K562 (cell line): Measurements from ENCODE around the gene PI4KA. TPM values are rescaled to one million over a fixed set of nuclear protein-coding genes. Genes with fewer than 3 reads are reported as not detected.

Experiments
- ATAC-seq: fragments of 200-7000 bp; cut with Tn5 transposase; 3 replicates; pipeline ENCODE4 v1.9.1; 2020; ENCODE audit warnings: moderate library complexity
- BruUV-seq: library from RNA; stranded (reverse); fragments of 400-500 nt; replicated peaks from 2 replicates; lab custom pipeline; 2021; lab: Mats Ljungman, UMichigan
- CTCF ChIA-PET: fragments of 300-600 bp; formaldehyde crosslinking; extraction: SDS; loops from one replicate; lab custom pipeline; 2021; ENCODE audit warnings: low intra/inter-chr PET ratio; lab: Yijun Ruan, JAX
- POLR2A ChIA-PET: fragments of 300-600, 350-650 bp; sonication (Branson Sonifier 250); formaldehyde crosslinking; extraction: SDS; loops from one replicate; lab custom pipeline; 2021; ENCODE audit warnings: antibody characterized with exemption, inconsistent platforms; lab: Yijun Ruan, JAX
- DNase-seq, 4 experiments: peaks; one replicate each; pipeline versions ENCODE4 v3.0.0 to v3.0.0-alpha.2; 2011 to 2018; ENCODE audit warnings: low spot score in 3 of 4, mixed read lengths in 3 of 4; ENCODE audit errors: extremely low read depth in 1 of 4
- FAIRE-seq: peaks from 2 replicates; lab custom pipeline; 2011; peaks lifted over from hg19 to GRCh38; lab: Jason Lieb, UNC
- H2AFZ ChIP-seq: 2 replicates; pipeline ENCODE4 v1.6.0; 2011; ENCODE audit warnings: low read depth, low read length, control low read depth, inconsistent platforms
- H3K27ac ChIP-seq: fragments of 200-600 bp; 3 replicates; pipeline ENCODE4 v1.8.0; 2011; ENCODE audit warnings: low read depth, mild to moderate bottlenecking, control low read depth, inconsistent platforms, low read length, moderate library complexity, mixed read lengths; ENCODE audit errors: extremely low read depth
- H3K27me3 ChIP-seq, 2 experiments: fragments of 300-600 bp in 1 of 2; 2 replicates in 1 of 2; 3 replicates in 1 of 2; pipeline versions ENCODE4 v1.6.0 to v1.8.0; 2011; ENCODE audit warnings: inconsistent platforms in 2 of 2, low read length in 2 of 2, mild to moderate bottlenecking in 1 of 2, mixed read lengths in 1 of 2, moderate library complexity in 1 of 2; ENCODE audit not compliant: control insufficient read depth in 2 of 2, insufficient read depth in 2 of 2
- H3K36me3 ChIP-seq: fragments of 300-600 bp; 3 replicates; pipeline ENCODE4 v1.8.0; 2011; ENCODE audit warnings: mild to moderate bottlenecking, low read length, inconsistent platforms; ENCODE audit not compliant: control insufficient read depth, insufficient read depth
- H3K4me1 ChIP-seq, 2 experiments: fragments of 200-600 bp in 1 of 2; replicated peaks in 1 of 2; 2 replicates in 1 of 2; 3 replicates in 1 of 2; pipeline versions ENCODE4 v1.5.1 to v1.8.0; 2011; ENCODE audit warnings: inconsistent platforms in 2 of 2, low read length in 2 of 2, mild to moderate bottlenecking in 1 of 2, mixed read lengths in 1 of 2, moderate library complexity in 1 of 2; ENCODE audit not compliant: control insufficient read depth in 2 of 2, insufficient read depth in 2 of 2
- H3K4me2 ChIP-seq: 2 replicates; pipeline ENCODE4 v1.6.1; 2011; ENCODE audit warnings: low read length, control low read depth, inconsistent platforms, mixed read lengths; ENCODE audit not compliant: insufficient read depth
- H3K4me3 ChIP-seq: fragments of 200-600 bp; sonication (generic), shearing (Covaris generic); 2 replicates; pipeline ENCODE4 v1.5.1; 2016; ENCODE audit warnings: control low read depth, inconsistent platforms
- H3K79me2 ChIP-seq: fragments of 200-600 bp; 3 replicates; pipeline ENCODE4 v1.8.0; 2011; ENCODE audit warnings: low read length, inconsistent platforms; ENCODE audit not compliant: control insufficient read depth, insufficient read depth
- H3K9ac ChIP-seq, 2 experiments: 2 replicates each; pipeline versions ENCODE4 v1.6.0 to v1.6.1; 2011; ENCODE audit warnings: low read depth in 2 of 2, low read length in 2 of 2, control low read depth in 1 of 2, inconsistent platforms in 1 of 2, mild to moderate bottlenecking in 1 of 2, mixed read lengths in 1 of 2; ENCODE audit not compliant: insufficient read depth in 1 of 2
- H3K9me1 ChIP-seq: one replicate; pipeline ENCODE4 v1.6.0; 2011; ENCODE audit warnings: inconsistent platforms, mild to moderate bottlenecking, low read length, moderate library complexity; ENCODE audit not compliant: control insufficient read depth, insufficient read depth
- H3K9me3 ChIP-seq: replicated peaks from 2 replicates; pipeline ENCODE4 v1.5.1; 2011; ENCODE audit warnings: low read depth, low read length, inconsistent platforms; ENCODE audit not compliant: control insufficient read depth, insufficient read depth
- H4K20me1 ChIP-seq: replicated peaks from 2 replicates; pipeline ENCODE4 v1.6.1; 2011; ENCODE audit warnings: low read length, inconsistent platforms, mixed read lengths; ENCODE audit not compliant: control insufficient read depth, insufficient read depth
- BRF2 ChIP-seq: IDR thresholded peaks from 3 replicates; pipeline ENCODE4 v1.6.1; 2011; ENCODE audit warnings: borderline replicate concordance, mild to moderate bottlenecking; ENCODE audit not compliant: insufficient read length, insufficient read depth
- MED1 ChIP-seq: sonication (generic); formaldehyde crosslinking; IDR thresholded peaks from 2 replicates; pipeline ENCODE4 v1.8.1; 2023; ENCODE audit warnings: missing genetic modification reagents, borderline replicate concordance
- NFIX ChIP-seq: fragments of 250-450 bp; sonication (Bioruptor Pico); IDR thresholded peaks from 2 replicates; pipeline ENCODE4 v1.4.0; 2020; ENCODE audit warnings: low read depth, mild to moderate bottlenecking, moderate library complexity
- NONO ChIP-seq, 2 experiments: fragments of 200-400 bp in 1 of 2; fragments of 450-650 bp in 1 of 2; formaldehyde crosslinking in 1 of 2; IDR thresholded peaks; 2 replicates each; pipeline ENCODE4 v1.6.1; 2017; ENCODE audit warnings: low read depth in 2 of 2, mild to moderate bottlenecking in 2 of 2, moderate library complexity in 2 of 2, low read length in 1 of 2
- ZNF140 ChIP-seq: fragments of 250-450 bp; sonication (Bioruptor Pico); IDR thresholded peaks from 2 replicates; pipeline ENCODE4 v1.8.0; 2021; ENCODE audit warnings: moderate library complexity, mild to moderate bottlenecking, inconsistent platforms
- ZNF707 ChIP-seq: fragments of 250-450 bp; sonication (Bioruptor Pico); conservative IDR thresholded peaks from 2 replicates; pipeline ENCODE4 v1.8.0; 2022; ENCODE audit warnings: inconsistent platforms, mild to moderate bottlenecking, moderate library complexity
- WGBS: fragments of 100-300 bp; shearing (Covaris generic); methylation state at CpG from one replicate; pipeline ENCODE4 v1.1.6; 2016; ENCODE audit warnings: low coverage, mixed read lengths; ENCODE audit not compliant: insufficient coverage; ENCODE audit errors: missing lambda C conversion rate; 5-methylcytosine and 5-hydroxymethylcytosine counted together
- in situ Hi-C: fragments of 300-500 bp; cut with MboI; formaldehyde crosslinking; loops from 4 replicates; pipeline ENCODE4 v1.15.0; 2018; ENCODE audit warnings: inconsistent platforms, mixed read lengths
- intact Hi-C: fragments of 100-400 bp; cut with micrococcal nuclease; formaldehyde crosslinking; loops from 2 replicates; pipeline ENCODE4 v1.14.2; 2022
- polyA plus RNA-seq, 8 experiments: library from polyadenylated mRNA; depleted of rRNA in 4 of 8; stranded (reverse) in 5 of 8; unstranded in 3 of 8; fragments of >200 nt; fragmentation: Nextera tagmentation in 2 of 8; fragmentation: Illumina TruSeq in 1 of 8; extraction: Ambion mirVana in 2 of 8; extraction: Trizol in 1 of 8; gene quantifications; 2 replicates each; pipeline versions ENCODE4 v1.2.1 to v1.2.3, GENCODE V29; 2011 to 2014; ENCODE audit warnings: inconsistent platforms in 1 of 8, missing spikeins in 1 of 8
- total RNA-seq, 7 experiments: library from RNA; depleted of rRNA in 6 of 7; stranded (reverse); fragments of >200 nt in 6 of 7; fragmentation: Illumina TruSeq in 2 of 7; extraction: Trizol in 2 of 7; gene quantifications; 2 replicates each; pipeline versions ENCODE4 v1.2.1 to v1.2.3, GENCODE V29; 2011 to 2021; ENCODE audit warnings: low replicate concordance in 1 of 7
- TF ChIP-seq, protein P1 (sequence below): fragments of 450-650 bp; IDR thresholded peaks from 2 replicates; pipeline ENCODE4 v1.6.1; 2016; ENCODE audit warnings: low read depth
- TF ChIP-seq, protein P2 (sequence below): fragments of 450-650 bp; conservative IDR thresholded peaks from 2 replicates; pipeline ENCODE4 v1.6.1; 2016; ENCODE audit warnings: missing genetic modification characterization, low read depth, mild to moderate bottlenecking, control low read depth, missing compliant biosample characterization

Gene PI4KA
- total and polyA plus RNA-seq, 9 of the 15 experiments (the other 6 are each of a cell fraction or from before 2014, with no cell fraction given), result 7.3 to 187 (median 84.7) TPM

GRCh38 chr22:20882855-20883254, 24.2 kb upstream of the PI4KA start:
- no peak for ATAC-seq
- TF ChIP-seq BRF2 (no peak), MED1 (no peak), NFIX (CRISPR knock-in tag) (peak; percentile 26; the same call in 1 of the 2 replicates), ZNF140 (CRISPR knock-in tag) (0 out of 2 replicates have a peak, but pooled peaks have one; percentile 15), NONO (IDR thresholded peaks at IDR 0.05; ENCODE audit: low read depth in 2 of 2, low read length in 1 of 2) (no peak), ZNF707 (CRISPR knock-in tag) (0 out of 2 replicates have a peak, but pooled peaks have one; percentile 18)
- TF ChIP-seq, protein P1, sequence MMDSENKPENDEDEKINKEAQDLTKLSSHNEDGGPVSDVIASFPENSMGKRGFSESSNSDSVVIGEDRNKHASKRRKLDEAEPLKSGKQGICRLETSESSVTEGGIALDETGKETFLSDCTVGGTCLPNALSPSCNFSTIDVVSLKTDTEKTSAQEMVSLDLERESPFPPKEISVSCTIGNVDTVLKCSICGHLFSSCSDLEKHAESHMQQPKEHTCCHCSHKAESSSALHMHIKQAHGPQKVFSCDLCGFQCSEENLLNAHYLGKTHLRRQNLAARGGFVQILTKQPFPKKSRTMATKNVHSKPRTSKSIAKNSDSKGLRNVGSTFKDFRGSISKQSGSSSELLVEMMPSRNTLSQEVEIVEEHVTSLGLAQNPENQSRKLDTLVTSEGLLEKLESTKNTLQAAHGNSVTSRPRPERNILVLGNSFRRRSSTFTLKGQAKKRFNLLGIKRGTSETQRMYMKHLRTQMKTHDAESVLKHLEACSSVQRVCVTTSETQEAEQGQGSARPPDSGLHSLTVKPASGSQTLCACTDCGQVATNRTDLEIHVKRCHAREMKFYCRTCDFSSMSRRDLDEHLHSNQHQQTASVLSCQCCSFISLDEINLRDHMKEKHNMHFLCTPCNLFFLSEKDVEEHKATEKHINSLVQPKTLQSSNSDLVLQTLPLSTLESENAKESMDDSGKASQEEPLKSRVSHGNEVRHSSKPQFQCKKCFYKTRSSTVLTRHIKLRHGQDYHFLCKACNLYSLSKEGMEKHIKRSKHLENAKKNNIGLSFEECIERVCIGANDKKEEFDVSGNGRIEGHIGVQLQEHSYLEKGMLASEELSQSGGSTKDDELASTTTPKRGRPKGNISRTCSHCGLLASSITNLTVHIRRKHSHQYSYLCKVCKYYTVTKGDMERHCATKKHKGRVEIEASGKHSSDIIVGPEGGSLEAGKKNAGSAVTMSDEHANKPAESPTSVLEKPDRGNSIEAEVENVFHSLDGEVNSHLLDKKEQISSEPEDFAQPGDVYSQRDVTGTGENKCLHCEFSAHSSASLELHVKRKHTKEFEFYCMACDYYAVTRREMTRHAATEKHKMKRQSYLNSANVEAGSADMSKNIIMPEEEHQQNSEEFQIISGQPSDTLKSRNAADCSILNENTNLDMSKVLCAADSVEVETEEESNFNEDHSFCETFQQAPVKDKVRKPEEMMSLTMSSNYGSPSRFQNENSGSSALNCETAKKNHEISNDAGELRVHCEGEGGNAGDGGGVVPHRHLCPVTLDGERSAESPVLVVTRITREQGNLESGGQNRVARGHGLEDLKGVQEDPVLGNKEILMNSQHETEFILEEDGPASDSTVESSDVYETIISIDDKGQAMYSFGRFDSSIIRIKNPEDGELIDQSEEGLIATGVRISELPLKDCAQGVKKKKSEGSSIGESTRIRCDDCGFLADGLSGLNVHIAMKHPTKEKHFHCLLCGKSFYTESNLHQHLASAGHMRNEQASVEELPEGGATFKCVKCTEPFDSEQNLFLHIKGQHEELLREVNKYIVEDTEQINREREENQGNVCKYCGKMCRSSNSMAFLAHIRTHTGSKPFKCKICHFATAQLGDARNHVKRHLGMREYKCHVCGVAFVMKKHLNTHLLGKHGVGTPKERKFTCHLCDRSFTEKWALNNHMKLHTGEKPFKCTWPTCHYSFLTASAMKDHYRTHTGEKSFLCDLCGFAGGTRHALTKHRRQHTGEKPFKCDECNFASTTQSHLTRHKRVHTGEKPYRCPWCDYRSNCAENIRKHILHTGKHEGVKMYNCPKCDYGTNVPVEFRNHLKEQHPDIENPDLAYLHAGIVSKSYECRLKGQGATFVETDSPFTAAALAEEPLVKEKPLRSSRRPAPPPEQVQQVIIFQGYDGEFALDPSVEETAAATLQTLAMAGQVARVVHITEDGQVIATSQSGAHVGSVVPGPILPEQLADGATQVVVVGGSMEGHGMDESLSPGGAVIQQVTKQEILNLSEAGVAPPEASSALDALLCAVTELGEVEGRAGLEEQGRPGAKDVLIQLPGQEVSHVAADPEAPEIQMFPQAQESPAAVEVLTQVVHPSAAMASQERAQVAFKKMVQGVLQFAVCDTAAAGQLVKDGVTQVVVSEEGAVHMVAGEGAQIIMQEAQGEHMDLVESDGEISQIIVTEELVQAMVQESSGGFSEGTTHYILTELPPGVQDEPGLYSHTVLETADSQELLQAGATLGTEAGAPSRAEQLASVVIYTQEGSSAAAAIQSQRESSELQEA, result no peak
- TF ChIP-seq, protein P2, sequence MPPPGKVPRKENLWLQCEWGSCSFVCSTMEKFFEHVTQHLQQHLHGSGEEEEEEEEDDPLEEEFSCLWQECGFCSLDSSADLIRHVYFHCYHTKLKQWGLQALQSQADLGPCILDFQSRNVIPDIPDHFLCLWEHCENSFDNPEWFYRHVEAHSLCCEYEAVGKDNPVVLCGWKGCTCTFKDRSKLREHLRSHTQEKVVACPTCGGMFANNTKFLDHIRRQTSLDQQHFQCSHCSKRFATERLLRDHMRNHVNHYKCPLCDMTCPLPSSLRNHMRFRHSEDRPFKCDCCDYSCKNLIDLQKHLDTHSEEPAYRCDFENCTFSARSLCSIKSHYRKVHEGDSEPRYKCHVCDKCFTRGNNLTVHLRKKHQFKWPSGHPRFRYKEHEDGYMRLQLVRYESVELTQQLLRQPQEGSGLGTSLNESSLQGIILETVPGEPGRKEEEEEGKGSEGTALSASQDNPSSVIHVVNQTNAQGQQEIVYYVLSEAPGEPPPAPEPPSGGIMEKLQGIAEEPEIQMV (tag), result 0 out of 2 replicates have a peak, but pooled peaks have one; percentile 26

More at GRCh38 chr22:20882855-20883254, 24.2 kb upstream of the PI4KA start:
- Histone ChIP-seq H3K4me2 (no peak overlapping the region), H3K4me1 (peaks cover 12 to 17% of the 10 kb centered on the region in 2 experiments), H3K79me2 (no peaks in the 10 kb centered on the region), H4K20me1 (peaks cover 6% of the 10 kb centered on the region; the same call in 1 of the 2 replicates), H3K9ac (no peak overlapping the region), H3K9me3 (no peaks in the 10 kb centered on the region), H3K4me3 (no peak overlapping the region), H3K27me3 (no peaks in the 10 kb centered on the region), H3K27ac (no peak overlapping the region), H2AFZ (no peak overlapping the region), H3K9me1 (peaks cover 9% of the 10 kb centered on the region), H3K36me3 (peaks cover 74% of the 10 kb centered on the region)
- BruUV-seq, result TSS peak; percentile 5
- intact Hi-C loops, result no loop called here
- CTCF ChIA-PET, result no interaction called here
- in situ Hi-C loops, result no loop called here
- 58% methylated on average over 6 of the region's 6 CpGs for WGBS
- DNase-seq, result no peak
- POLR2A ChIA-PET, result interaction anchor here (0.5 to 13.5 kb wide), 7 partner anchors 8 to 761 kb away, joined by 3 to 172 read pairs (median 4); partner anchors contain the start of genes PI4KA and SNAP29
- FAIRE-seq, result no peak
